Esophagus (tissue), 2 donors: ENCODE measurements around the gene PRKRIP1. TPM values are rescaled to one million over a fixed set of nuclear protein-coding genes. Genes with fewer than 3 reads are reported as not detected.

Experiments used
- H3K27ac ChIP-seq, 2 donors: one replicate each; pipeline ENCODE4 v1.5.1; 2013; ENCODE audit warnings: low read depth in 2 of 2, mild to moderate bottlenecking in 2 of 2, inconsistent platforms in 1 of 2, low read length in 1 of 2, moderate library complexity in 1 of 2
- H3K27me3 ChIP-seq, 2 donors: one replicate each; pipeline ENCODE4 v1.6.1; 2013; ENCODE audit warnings: low read length in 2 of 2, control low read depth in 1 of 2, mild to moderate bottlenecking in 1 of 2; ENCODE audit not compliant: insufficient read depth in 2 of 2, control insufficient read depth in 1 of 2
- H3K36me3 ChIP-seq, 2 donors: one replicate each; pipeline ENCODE4 v1.6.1; 2013; ENCODE audit warnings: low read length in 1 of 2; ENCODE audit not compliant: control insufficient read depth in 2 of 2, insufficient read depth in 2 of 2
- H3K4me1 ChIP-seq, 2 donors: one replicate each; pipeline ENCODE4 v1.6.1; 2013; ENCODE audit warnings: low read length in 1 of 2; ENCODE audit not compliant: control insufficient read depth in 2 of 2, insufficient read depth in 2 of 2
- H3K4me3 ChIP-seq, 2 donors: one replicate each; pipeline ENCODE4 v1.5.1; 2013; ENCODE audit warnings: low read length in 2 of 2, mild to moderate bottlenecking in 2 of 2, low read depth in 1 of 2, moderate library complexity in 1 of 2
- H3K9me3 ChIP-seq, 2 donors: one replicate each; pipeline ENCODE4 v1.6.1; 2013; ENCODE audit warnings: mild to moderate bottlenecking in 2 of 2, low read depth in 1 of 2, low read length in 1 of 2, moderate library complexity in 1 of 2; ENCODE audit not compliant: control insufficient read depth in 2 of 2, insufficient read depth in 1 of 2
- WGBS, 2 donors: extraction: QIAGEN DNeasy Blood & Tissue Kit; methylation state at CpG; one replicate each; pipeline ENCODE4 v1.1.7; 2013; 5-methylcytosine and 5-hydroxymethylcytosine counted together
- polyA plus RNA-seq, 2 donors: library from polyadenylated mRNA; stranded (reverse); fragments of 200-250 nt; gene quantifications; one replicate each; pipeline ENCODE4 v1.2.3, GENCODE V29; 2013
- donor health status: healthy with polysubstance abuse.
- donor health status: Bipolar disorder and iron deficiency.

The PRKRIP1 gene
- polyA plus RNA-seq, 2 donors: 15.9 to 21.1 TPM

GRCh38 chr7:102436118-102436517 is 40.0 kb downstream of the PRKRIP1 start:
- peaks cover 0 to 5% of the 10 kb centered on the region in 2 donors for H3K36me3 ChIP-seq
- no peak overlapping the region for H3K4me3 ChIP-seq
- no peak overlapping the region for H3K27ac ChIP-seq
- H3K27me3 ChIP-seq: no peaks in the 10 kb centered on the region
- peaks cover 0 to 6% of the 10 kb centered on the region in 2 donors for H3K4me1 ChIP-seq
- no peaks in the 10 kb centered on the region for H3K9me3 ChIP-seq
- WGBS, 2 donors: 94 to 95% methylated on average over 10 of the region's 10 CpGs

- Histone ChIP-seq H3K36me3 (peaks cover 0 to 8% of the 10 kb centered on the region in 2 donors), H3K4me1 (no peaks in the 10 kb centered on the region), H3K9me3 (no peaks in the 10 kb centered on the region), H3K4me3 (no peak overlapping the region), H3K27ac (no peak overlapping the region), H3K27me3 (no peaks in the 10 kb centered on the region)
- 60 to 75% methylated on average over 17 of the region's 17 CpGs for WGBS, 2 donors
These were observed 44.0 kb downstream of the PRKRIP1 start for GRCh38 chr7:102439963-102440795.

- Histone ChIP-seq H3K27ac (no peak overlapping the region), H3K4me3 (no peak overlapping the region), H3K36me3 (peaks cover 0 to 4% of the 10 kb centered on the region in 2 donors), H3K9me3 (no peaks in the 10 kb centered on the region), H3K4me1 (no peaks in the 10 kb centered on the region), H3K27me3 (no peaks in the 10 kb centered on the region)
- 88% methylated on average over 17 of the region's 17 CpGs for WGBS, 2 donors
These were observed 49.0 kb downstream of the PRKRIP1 start for GRCh38 chr7:102444961-102445673.

DNA sequence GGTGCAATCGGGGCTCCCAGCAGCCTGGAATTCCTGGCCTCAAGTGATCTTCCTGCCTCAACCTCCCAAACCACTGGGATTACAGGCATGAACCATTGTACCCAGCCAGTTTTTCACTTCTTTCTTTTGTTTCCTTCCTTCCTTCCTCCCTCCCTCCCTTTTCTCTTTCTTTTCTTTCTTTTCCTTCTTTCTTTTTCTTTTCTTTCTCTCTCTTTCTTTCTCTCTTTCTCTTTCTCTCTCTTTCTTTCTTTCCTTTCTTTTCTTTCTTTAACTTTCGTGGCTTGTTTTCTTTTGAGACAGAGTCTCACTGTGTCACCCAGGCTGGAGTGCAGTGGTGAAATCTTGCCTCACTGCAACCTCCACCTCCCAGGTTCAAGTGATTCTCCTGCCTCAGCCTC is 49.5 kb downstream of the PRKRIP1 start:
- H3K27ac ChIP-seq: no peak overlapping the region
- H3K36me3 ChIP-seq: peaks cover 0 to 4% of the 10 kb centered on the region in 2 donors
- H3K4me3 ChIP-seq: no peak overlapping the region
- H3K4me1 ChIP-seq: no peaks in the 10 kb centered on the region
- WGBS, 2 donors: 75 to 77% methylated on average over 2 of the region's 2 CpGs
- H3K27me3 ChIP-seq: no peaks in the 10 kb centered on the region
- H3K9me3 ChIP-seq: no peaks in the 10 kb centered on the region

GRCh38 chr7:102446387-102447156 is 50.4 kb downstream of the PRKRIP1 start:
- H3K9me3 ChIP-seq: no peaks in the 10 kb centered on the region
- no peaks in the 10 kb centered on the region for H3K27me3 ChIP-seq
- H3K36me3 ChIP-seq: peaks cover 0 to 3% of the 10 kb centered on the region in 2 donors
- WGBS, 2 donors: 94 to 95% methylated on average over 41 of the region's 41 CpGs
- peaks cover 0 to 2% of the 10 kb centered on the region in 2 donors for H3K4me1 ChIP-seq
- H3K27ac ChIP-seq: no peak overlapping the region
- H3K4me3 ChIP-seq: no peak overlapping the region

DNA sequence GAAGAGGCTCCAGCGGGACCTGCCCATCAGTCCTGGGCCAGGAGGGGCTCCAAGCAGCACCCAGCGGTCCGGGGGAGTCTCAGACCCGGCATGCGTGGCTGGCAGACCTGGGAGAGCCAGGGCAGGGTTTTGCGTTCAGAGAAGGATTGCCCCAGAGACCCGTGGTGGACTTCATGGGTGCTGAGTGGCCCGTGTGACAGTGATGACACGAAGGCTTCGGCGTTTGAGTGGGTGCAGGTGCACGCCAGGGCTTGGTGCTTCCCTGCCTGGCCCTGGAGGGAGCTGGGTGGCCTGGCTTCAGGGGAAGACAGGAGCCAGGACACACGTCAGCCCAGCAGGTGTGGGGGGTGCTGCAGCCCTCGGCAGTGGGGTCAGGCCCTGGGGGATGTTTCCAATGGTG is 51.1 kb downstream of the PRKRIP1 start:
- Histone ChIP-seq H3K27ac (no peak overlapping the region), H3K4me3 (no peak overlapping the region), H3K4me1 (peaks cover 2% of the 10 kb centered on the region in 2 donors), H3K9me3 (no peaks in the 10 kb centered on the region), H3K27me3 (no peaks in the 10 kb centered on the region), H3K36me3 (no peaks in the 10 kb centered on the region)
- 89 to 90% methylated on average over 14 of the region's 14 CpGs for WGBS, 2 donors

DNA sequence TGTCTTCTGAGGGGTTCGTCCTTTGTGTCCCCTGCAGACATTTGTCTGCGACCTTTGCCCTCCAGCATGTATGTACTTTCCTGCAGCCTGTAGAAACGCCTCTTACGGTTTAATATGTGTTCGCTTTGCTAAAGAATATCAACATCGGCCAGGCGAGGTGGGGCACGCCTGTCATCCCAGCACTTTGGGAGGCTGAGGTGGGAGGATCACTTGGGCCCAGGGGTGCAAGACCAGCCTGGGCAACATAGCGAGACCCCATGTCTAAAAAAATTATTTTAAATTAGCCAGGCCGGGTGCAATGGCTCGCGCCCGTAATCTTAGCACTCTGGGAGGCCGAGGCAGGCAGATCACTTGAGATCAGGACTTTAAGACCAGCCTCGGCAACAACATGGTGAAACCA is 53.0 kb downstream of the PRKRIP1 start:
- H3K27me3 ChIP-seq: no peaks in the 10 kb centered on the region
- H3K36me3 ChIP-seq: no peaks in the 10 kb centered on the region
- no peaks in the 10 kb centered on the region for H3K9me3 ChIP-seq
- H3K4me1 ChIP-seq: peaks cover 2% of the 10 kb centered on the region in 2 donors
- no peak overlapping the region for H3K27ac ChIP-seq
- no peak overlapping the region for H3K4me3 ChIP-seq
- WGBS, 2 donors: 93 to 96% methylated on average over 15 of the region's 15 CpGs

GRCh38 chr7:102450242-102450641 is 54.1 kb downstream of the PRKRIP1 start:
- Histone ChIP-seq H3K36me3 (peaks cover 0 to 2% of the 10 kb centered on the region in 2 donors), H3K27me3 (no peaks in the 10 kb centered on the region), H3K4me3 (no peak overlapping the region), H3K4me1 (peaks cover 2% of the 10 kb centered on the region in 2 donors), H3K27ac (no peak overlapping the region), H3K9me3 (no peaks in the 10 kb centered on the region)
- 69 to 72% methylated on average over 6 of the region's 6 CpGs for WGBS, 2 donors

DNA sequence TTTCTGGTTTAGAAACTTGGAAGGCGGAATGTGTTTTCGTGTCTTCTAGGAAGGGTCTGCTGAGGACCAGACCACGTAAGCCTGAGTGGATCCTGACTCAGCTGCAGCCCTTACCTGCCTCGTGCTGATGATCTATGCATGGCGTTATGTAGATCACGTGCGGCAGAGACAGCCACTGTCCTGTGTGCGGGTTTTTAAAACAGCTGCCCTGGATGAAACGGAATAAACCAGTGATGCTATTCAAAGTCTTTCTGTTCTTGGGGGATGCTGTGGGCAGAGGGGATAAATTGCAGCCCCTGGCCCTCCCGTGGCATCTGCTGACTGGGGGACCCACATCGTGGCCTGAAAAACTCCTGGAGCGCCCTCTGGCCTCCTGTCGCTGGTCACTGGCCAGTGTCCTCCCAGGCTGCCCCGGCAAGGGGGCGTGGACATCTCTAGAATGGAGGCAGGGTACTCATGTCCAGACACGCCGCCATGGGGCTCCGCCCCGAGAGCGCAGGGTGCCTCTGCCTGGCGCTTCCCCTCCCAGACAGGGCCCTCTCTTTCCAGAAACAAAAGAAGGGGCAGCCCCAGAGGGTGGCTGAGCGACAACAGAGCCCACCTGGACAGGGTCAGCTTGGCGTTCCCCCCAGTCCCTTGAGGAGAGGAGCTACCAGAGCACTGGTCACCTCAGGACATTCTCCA is 55.4 kb downstream of the PRKRIP1 start:
- Histone ChIP-seq H3K9me3 (no peaks in the 10 kb centered on the region), H3K4me1 (peaks cover 2% of the 10 kb centered on the region in 2 donors), H3K27me3 (no peaks in the 10 kb centered on the region), H3K36me3 (peaks cover 0 to 3% of the 10 kb centered on the region in 2 donors), H3K27ac (no peak overlapping the region), H3K4me3 (no peak overlapping the region)
- WGBS, 2 donors: 48 to 57% methylated on average over 23 of the region's 23 CpGs
